HG03460 (cell line): ENCODE measurements around the gene SERPINA1.

Experiments used
- ATAC-seq: cut with Tn5 transposase; IDR thresholded peaks from one replicate; pipeline ENCODE4 v1.9.1; 2021; ENCODE audit not compliant: unreplicated experiment

SERPINA1 gene

DNA sequence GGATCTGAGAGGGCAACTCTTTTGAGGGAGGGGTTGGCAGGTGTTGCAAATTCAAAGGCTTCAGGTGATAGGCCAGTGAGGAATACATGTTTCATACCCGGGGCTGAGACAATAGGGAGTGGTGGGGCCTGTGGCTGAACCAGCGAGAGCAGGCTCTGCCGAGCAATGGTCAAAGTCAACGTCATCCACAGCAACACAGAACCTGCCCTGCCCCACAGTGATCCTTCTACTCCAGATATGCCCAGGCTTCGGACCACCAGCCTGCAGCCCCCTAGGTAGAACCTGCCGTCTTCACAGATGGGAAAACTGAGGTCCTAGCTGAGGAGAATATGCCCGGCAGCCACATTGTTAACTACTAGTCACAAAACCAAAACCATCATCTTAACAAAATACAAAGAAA, 4.1 kb downstream of the SERPINA1 start:
- no peak for ATAC-seq

DNA sequence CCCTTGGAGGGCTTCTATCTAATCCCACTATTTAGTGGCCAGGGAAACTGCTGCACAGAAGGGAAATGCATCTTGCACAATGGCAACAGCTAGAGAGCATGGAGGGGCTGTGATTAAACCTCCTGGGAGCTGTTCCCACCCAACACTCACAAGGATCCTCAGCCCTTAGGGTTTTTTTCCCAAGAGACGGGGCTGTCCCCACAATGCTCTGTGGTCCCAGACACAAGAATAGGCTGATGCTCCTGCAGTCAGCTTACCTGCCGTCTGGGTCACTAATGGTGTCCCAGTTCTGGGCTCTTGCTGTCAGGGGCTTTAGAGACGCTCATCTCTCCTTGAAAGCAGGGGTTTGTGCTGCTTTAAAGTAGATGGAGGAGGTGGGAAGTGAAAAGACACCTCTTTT, 4.6 kb downstream of the SERPINA1 start:
- ATAC-seq: no peak

DNA sequence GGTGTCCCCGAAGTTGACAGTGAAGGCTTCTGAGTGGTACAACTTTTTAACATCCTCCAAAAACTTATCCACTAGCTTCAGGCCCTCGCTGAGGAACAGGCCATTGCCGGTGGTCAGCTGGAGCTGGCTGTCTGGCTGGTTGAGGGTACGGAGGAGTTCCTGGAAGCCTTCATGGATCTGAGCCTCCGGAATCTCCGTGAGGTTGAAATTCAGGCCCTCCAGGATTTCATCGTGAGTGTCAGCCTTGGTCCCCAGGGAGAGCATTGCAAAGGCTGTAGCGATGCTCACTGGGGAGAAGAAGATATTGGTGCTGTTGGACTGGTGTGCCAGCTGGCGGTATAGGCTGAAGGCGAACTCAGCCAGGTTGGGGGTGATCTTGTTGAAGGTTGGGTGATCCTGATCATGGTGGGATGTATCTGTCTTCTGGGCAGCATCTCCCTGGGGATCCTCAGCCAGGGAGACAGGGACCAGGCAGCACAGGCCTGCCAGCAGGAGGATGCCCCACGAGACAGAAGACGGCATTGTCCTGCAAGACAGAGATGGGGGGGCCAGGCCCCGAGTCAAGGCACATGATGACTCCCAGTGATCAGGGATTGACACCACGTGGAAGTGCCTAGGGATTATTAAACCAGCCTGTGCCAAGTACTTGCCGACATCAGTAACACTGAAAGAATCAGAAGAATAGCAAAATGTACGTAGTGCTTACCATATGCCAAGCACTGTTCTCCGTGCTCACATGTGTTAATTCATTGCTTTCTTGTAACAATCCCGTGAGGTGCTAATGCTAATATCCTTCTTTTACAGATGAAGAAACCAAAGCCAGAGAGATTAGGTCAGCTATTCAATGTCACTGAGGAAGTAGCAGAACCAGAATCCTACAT, 5.4 kb downstream of the SERPINA1 start:
- no peak for ATAC-seq

DNA sequence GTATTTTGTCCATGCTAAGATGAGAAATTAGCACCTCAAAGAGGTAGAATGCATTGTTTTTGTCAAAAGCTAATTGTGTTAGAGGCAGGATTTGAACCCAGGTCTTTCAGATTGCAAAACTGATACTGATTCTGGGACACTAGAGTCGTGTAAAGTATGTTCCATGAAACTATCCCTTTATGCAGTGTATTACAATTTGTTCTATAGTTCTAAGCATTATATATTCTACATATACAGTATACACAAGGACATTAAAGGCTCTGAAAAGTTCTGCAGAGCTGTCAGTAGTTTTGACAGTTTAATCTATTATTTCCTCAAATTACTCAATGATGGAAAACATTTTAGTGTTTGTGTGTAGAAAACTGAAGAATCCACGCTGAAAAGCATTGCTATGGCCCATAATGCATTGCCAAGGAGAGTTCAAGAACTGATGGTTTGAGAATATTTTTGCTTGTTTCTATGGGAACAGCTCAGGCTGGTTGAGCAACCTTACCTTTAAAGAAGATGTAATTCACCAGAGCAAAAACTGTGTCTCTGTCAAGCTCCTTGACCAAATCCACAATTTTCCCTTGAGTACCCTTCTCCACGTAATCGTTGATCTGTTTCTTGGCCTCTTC, 6.2 kb downstream of the SERPINA1 start:
- ATAC-seq: no peak

DNA sequence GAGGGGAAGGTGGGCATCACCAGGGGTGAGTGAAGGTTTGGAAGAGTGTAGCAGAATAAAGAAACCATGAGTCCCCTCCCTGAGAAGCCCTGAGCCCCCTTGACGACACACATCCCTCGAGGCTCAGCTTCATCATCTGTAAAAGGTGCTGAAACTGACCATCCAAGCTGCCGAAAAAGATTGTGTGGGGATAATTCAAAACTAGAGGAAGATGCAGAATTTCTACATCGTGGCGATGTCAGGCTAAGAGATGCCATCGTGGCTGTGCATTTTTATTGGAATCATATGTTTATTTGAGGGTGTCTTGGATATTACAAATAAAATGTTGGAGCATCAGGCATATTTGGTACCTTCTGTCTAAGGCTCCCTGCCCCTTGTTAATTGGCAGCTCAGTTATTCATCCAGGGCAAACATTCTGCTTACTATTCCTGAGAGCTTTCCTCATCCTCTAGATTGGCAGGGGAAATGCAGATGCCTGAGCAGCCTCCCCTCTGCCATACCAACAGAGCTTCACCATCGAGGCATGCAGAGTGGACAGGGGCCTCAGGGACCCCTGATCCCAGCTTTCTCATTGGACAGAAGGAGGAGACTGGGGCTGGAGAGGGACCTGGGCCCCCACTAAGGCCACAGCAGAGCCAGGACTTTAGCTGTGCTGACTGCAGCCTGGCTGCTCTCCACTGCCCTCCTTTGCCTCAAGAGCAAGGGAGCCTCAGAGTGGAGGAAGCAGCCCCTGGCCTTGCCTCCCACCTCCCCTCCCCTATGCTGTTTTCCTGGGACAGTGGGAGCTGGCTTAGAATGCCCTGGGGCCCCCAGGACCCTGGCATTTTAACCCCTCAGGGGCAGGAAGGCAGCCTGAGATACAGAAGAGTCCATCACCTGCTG, 7.0 kb downstream of the SERPINA1 start:
- ATAC-seq: no peak

DNA sequence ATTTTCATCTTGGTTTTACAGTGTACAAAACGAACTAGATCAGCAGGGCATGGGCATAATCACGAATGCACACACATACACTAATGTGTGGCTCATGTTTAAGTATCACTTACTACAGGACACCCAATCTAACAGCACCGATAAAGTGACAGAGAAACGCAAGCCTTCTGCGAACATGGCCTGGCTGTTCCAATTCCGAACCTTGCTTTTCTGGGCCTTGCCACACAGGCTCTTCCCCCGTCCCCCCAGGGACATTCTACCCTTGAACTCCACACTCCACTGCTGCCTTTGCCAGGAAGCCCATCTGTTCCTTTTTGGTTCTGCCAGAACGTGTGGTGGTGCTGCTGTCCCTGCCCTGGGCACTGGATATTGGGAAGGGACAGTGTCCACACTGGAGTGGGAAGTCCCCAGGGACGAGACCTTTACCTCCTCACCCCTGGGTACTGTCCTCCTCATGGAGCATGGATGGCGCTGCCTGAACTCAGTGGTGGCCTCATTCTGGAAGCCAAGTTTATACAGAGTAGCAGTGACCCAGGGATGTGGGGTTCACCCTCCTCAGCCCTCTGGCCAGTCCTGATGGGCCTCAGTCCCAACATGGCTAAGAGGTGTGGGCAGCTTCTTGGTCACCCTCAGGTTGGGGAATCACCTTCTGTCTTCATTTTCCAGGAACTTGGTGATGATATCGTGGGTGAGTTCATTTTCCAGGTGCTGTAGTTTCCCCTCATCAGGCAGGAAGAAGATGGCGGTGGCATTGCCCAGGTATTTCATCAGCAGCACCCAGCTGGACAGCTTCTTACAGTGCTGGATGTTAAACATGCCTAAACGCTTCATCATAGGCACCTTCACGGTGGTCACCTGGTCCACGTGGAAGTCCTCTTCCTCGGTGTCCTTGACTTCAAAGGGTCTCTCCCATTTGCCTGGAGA, 7.9 kb downstream of the SERPINA1 start:
- ATAC-seq: no peak

DNA sequence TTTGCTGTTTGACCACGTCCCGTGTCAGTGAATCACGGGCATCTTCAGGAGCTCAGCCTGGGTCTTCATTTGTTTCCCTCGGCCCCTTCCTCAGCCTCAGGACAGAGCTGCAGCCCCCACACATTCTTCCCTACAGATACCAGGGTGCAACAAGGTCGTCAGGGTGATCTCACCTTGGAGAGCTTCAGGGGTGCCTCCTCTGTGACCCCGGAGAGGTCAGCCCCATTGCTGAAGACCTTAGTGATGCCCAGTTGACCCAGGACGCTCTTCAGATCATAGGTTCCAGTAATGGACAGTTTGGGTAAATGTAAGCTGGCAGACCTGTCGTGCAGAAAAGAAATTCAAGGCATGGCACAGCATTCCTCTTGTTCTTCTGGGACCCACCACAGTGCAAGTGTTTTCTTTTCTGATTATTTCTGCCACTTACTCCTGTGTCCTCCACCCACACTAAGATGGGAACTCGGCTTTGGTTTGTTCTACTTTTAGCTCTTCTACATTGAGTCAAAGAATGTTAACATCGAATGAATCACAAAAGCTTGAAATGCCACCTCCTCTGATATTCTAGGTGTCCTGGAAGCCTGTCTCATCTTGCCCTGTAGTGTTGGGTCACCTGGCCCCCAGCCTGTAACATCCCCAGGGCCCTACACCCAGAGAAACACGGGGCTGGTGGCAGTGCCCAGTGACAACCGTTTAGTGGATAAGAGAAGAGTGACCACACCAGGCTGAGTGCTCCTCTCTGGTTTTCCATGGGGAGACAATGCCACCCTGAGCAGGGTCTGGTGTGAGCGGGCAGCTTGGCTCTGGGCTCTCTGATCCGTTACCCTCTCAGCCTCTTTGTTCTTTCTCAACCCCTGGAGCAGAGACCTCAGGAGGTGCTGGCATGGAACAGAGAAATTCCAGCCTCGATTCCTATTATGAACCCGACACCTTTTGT, 8.8 kb downstream of the SERPINA1 start:
- no peak for ATAC-seq

DNA sequence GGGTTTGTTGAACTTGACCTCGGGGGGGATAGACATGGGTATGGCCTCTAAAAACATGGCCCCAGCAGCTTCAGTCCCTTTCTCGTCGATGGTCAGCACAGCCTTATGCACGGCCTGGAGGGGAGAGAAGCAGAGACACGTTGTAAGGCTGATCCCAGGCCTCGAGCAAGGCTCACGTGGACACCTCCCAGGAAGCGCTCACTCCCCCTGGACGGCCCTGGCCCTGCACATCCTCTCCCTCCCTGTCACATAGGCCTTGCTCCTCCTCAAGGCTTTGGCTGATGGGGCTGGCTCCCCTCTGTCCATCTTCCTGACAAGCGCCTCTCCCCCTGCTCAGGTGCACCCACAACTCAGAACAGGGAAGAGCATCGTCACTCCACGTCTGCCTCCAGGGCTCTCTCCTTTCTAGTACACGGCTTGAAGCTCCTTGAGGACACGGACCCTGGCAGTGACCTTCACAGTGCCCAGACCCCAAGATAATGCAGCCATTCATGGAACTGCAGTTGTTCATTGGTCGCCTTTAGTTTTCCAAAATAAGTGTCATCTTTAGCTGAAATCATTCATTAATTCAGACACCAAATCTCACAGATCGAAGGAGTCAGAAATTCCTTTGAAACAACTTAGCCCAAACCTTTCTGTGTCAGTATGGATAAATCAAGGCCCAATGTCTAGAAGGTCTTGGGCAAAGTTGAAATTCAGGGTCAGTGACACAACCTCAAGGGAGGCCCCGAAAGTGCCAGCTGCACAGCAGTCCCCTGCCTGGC, 9.7 kb downstream of the SERPINA1 start:
- no peak for ATAC-seq

DNA sequence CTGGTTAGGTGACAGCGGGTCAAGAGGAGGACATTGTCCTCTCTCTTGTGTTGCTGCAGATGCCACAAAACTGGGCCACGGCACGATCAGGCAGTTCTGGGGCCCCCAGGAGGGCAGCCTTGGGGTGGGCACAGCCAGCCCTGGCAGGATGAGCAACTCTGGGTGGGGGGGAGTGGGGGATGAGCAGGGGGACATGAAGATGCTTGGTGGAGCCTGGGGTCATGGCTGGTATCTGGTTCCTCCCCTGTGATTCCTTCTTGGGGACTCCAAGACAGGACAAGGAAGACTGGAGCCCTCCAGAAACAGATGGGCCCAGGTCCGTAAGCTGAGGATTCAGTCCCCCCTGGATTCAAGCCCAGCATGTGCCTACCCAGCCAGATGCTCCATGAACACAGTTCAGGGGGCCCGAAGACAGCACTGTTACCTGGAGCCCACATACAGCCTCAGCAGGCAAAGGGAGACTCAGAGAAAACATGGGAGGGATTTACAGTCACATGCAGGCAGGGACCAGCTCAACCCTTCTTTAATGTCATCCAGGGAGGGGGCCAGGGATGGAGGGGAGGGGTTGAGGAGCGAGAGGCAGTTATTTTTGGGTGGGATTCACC, 10.4 kb downstream of the SERPINA1 start:
- ATAC-seq: no peak

DNA sequence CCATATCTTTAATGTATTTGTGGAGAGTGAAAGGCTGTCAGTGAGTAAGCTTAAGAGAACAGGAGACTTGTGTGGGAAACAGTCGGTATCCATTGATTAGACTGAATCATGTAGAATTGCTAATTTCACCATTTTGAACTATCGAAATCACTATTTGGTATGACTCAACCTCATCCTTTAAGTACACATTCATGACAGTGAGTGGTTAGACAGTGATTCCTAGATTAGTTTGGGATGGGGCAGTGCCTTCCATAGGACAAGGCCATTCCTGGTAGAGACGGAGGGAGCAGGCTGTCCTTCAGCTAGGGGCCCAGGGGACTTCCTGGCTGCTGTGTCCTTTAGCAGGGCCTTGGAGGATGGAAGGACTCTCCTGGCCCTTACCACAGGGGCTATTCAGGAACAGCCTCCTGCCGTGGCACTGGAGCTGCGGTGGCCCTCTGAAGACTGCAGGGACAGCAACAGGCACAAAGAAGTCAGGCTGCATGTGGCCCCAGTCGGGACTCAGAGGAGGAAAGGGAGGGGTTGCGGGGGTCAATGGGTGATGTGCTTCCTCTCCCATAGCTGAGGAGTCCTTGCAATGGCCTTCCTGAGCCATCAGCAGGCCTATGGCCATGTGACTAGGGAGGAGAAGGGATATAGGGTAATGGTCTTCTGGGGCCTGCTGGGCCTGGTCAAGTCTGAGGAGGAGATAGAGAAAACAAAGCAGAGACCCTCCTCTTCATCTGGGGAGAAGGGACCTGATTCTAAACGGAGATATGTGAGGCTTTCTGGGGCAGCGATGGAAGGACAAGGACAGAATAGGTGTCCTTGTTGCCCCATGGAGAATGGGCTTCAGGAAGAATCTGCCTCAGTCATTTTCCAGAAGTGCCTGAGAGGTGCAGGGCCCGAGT, 11.2 kb downstream of the SERPINA1 start:
- no peak for ATAC-seq

DNA sequence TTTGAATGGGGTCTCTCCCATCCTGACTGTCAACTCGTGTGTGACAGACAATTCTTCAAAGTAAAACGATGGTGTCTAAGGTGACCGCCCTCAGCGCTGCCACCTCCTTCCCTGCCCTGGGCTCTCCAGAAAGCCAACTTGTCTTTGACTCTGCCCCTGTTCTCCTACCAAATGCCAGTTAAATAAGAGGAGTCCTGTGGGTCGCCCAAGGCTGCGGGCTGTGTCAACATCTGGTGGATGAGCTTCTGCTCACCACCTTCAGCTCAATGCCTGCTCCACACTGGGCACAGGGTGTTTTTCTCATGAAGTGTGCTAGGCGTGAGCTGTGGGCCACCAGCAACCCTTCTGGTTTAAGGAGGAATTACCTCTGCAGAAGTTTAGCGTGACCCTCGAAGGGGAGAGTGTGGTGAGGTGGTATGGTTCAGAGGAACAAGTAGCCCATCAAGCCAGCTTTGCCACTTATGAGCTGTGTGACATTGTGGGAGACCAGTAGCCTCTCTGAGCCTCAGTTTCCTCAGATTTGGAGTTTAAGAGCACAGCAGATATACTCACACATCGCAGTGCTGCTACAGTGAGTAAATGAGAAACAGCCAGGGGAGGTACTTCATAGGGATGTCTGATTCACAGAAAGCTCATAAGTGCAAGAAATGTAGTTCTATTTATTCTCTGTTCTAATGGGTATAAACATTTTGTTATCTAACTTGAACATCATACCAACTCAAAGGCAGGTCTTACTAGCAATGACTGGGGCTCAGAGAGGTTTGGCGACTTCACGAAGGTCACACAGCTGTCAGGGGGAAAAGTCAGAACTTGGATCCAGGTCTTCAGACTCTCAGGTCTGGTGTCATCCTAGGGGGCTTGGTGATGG, 12.1 kb downstream of the SERPINA1 start:
- ATAC-seq: no peak

DNA sequence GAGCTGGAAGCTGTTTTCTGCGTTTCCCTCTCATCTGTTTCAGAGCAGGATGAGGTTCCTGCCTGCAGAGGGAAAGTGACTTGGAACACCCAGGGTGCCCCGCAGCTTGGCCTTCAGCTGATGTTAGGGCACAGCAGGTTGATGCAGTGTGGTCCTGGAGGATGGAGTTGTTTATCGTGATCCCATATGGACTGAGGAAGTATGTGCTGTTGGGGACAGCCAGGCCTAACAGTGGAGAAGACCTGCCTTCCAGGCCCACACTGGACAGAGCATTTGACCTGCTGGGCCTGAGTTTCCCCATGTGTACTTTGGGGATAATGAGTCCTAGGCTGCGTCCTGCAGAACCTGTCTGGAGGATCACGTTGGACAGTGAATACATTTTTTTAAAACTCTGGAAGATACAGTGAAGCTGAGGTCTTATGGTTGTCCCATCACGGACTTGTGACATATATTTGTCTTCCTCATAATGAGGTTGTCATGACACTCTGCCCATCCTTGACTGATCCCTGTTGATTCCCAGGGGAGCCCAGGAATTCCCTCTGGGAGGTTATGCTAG, 12.8 kb downstream of the SERPINA1 start:
- no peak for ATAC-seq

DNA sequence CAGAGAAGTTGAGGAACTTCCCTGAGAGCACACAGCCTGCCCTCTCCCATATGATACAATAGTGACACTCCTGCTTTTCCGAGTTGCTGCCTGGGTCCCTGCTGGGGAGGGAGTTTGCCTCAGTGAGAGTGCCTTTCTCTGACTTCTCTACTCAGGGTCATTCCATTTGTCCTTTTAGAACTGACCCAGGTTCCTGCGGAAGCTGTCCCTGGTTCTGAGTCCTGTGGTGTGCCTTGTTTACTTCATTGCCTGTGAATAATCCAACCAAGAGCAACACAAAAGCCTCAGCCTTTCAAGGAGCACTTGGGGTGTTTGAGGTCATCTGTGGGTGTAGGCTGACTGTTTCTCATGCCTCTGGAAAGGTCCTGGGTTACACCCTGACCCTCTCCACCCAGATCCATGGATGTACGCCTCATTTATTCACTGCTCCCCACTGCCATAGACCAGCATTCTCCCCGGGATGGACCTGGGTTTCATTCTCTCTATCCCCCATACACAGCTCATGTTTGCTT, 13.6 kb downstream of the SERPINA1 start:
- ATAC-seq: no peak

DNA sequence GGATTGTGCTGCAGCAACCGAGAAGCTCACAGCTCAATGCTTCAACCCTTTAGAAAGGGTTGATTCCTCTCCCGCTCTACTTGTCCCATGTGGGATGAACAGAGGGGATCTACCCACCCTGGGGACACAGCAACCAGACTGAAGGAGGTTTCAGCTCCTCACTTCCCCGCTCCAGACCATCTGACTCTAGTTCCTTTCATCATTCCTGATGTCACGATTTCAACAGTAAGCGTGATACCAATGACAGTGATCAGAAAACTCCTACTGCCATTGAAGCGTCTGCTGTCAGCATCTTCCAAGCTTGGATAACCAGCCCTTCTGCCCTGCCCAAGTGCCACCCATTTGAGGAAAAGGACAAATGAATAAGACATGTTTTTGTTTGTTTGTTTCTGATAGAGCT, 14.3 kb downstream of the SERPINA1 start:
- ATAC-seq: no peak

DNA sequence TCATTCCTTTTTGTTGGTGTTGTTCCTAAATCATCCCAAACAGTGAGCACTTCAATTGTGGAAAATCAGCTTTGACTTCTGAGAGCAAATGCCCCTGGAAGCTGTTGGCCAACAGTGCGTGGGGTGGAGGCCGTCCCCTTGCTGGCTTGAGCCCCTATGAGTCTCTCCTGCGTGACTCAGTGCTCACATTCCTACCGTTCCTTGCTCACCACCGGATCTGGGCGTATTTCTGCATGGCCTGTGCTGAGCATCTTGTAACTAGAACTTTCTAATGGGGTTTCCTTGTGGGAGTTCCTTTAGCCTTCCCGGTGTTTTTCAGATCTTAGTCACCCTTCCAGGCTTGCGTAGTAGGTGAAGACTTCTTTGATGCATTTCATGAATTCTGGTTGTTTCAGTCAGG, 14.7 kb downstream of the SERPINA1 start:
- no peak for ATAC-seq
